Measurements from ENCODE around the gene KCTD21. TPM values are rescaled to one million over a fixed set of nuclear protein-coding genes. Genes with fewer than 3 reads are reported as not detected.

Gene KCTD21
- total and polyA plus RNA-seq, 2 donors (not counting 1 experiment from before 2014, with no cell fraction given), result 4.3 to 8.0 TPM

DNA sequence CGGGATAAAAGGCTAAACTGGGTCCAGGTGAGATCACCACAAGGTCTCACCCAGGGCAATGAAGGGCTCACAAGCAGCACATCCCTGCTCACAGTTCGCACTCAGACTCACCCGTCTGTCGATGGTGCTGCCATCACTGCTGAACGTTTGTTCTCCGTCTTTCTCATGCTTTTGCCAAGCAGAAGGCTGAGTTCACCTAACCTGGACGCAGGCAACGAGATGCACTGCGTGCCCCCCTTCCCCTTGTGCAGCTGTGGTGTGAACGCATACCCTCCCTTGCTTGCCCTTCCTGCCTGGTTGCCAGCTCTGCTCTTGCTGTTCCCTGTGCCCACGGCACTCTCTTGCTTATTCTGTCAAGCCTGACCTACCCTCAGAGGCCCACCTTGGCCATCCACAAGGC, 18.0 kb downstream of the KCTD21 start:
- H4K20me1 ChIP-seq (ENCODE audit: control insufficient read depth, insufficient read depth, low read length, poor library complexity, severe bottlenecking), result no peaks in the 10 kb centered on the region
- Mint-ChIP-seq H3K27me3 (no peaks in the 10 kb centered on the region), H3K9me3 (ENCODE audit: insufficient read depth) (no peaks in the 10 kb centered on the region), H3K4me1 (no peaks in the 10 kb centered on the region), H3K27ac (no peak overlapping the region), H3K4me3 (no peak overlapping the region)
- H3K4me3 ChIP-seq (ENCODE audit: control extremely low read depth in 1 of 5, extremely low read depth in 1 of 5, insufficient read depth in 1 of 5, low read depth in 2 of 5, low read length in 4 of 5), result no peak overlapping the region
- TF ChIP-seq EZH2 (IDR thresholded peaks at IDR 0.05; ENCODE audit: borderline replicate concordance, insufficient read depth, low read depth, low read length, poor library complexity, severe bottlenecking), result no peak
- TF ChIP-seq, protein P1, sequence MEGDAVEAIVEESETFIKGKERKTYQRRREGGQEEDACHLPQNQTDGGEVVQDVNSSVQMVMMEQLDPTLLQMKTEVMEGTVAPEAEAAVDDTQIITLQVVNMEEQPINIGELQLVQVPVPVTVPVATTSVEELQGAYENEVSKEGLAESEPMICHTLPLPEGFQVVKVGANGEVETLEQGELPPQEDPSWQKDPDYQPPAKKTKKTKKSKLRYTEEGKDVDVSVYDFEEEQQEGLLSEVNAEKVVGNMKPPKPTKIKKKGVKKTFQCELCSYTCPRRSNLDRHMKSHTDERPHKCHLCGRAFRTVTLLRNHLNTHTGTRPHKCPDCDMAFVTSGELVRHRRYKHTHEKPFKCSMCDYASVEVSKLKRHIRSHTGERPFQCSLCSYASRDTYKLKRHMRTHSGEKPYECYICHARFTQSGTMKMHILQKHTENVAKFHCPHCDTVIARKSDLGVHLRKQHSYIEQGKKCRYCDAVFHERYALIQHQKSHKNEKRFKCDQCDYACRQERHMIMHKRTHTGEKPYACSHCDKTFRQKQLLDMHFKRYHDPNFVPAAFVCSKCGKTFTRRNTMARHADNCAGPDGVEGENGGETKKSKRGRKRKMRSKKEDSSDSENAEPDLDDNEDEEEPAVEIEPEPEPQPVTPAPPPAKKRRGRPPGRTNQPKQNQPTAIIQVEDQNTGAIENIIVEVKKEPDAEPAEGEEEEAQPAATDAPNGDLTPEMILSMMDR (IDR thresholded peaks at IDR 0.05), result no peak
- ChIA-PET POLR2A (no interaction called here), CTCF (no interaction called here)
- H3K27me3 ChIP-seq (replicated peaks in 1 of 4; ENCODE audit: control extremely low read depth in 1 of 4, control insufficient read depth in 3 of 4, insufficient read depth in 4 of 4, low read length in 3 of 4), result no peaks in the 10 kb centered on the region
- peaks cover 0 to 3% of the 10 kb centered on the region in 2 experiments for H3K36me3 ChIP-seq (replicated peaks in 1 of 2; ENCODE audit: control extremely low read depth in 1 of 2, control insufficient read depth in 1 of 2, extremely low read depth in 1 of 2, insufficient read depth in 2 of 2, low read length in 1 of 2)
- H3K9me3 ChIP-seq (ENCODE audit: control extremely low read depth in 1 of 3, control insufficient read depth in 2 of 3, insufficient read depth in 1 of 3, low read length in 2 of 3), result no peaks in the 10 kb centered on the region
- no peak overlapping the region for H3K9ac ChIP-seq (ENCODE audit: low read length)
- H3K79me2 ChIP-seq (ENCODE audit: control insufficient read depth, insufficient read depth, low read length), result no peaks in the 10 kb centered on the region
- DNase-seq (no peak), ATAC-seq (ENCODE audit: low read depth) (no peak)
- no peak overlapping the region for H3K27ac ChIP-seq (ENCODE audit: low read length in 2 of 2)
- no peak overlapping the region for H3K4me2 ChIP-seq (replicated peaks; ENCODE audit: low read depth, low read length, poor library complexity, severe bottlenecking)
- H2AFZ ChIP-seq (ENCODE audit: insufficient read depth, low read depth, low read length, poor library complexity, severe bottlenecking), result no peak overlapping the region
- intact Hi-C loops (cut with micrococcal nuclease), result no loop called here
- WGBS (ENCODE audit: insufficient coverage), result 94% methylated on average over 11 of the region's 11 CpGs
- no peaks in the 10 kb centered on the region for H3K4me1 ChIP-seq (ENCODE audit: control insufficient read depth in 2 of 2, insufficient read depth in 2 of 2, low read length in 2 of 2)

DNA sequence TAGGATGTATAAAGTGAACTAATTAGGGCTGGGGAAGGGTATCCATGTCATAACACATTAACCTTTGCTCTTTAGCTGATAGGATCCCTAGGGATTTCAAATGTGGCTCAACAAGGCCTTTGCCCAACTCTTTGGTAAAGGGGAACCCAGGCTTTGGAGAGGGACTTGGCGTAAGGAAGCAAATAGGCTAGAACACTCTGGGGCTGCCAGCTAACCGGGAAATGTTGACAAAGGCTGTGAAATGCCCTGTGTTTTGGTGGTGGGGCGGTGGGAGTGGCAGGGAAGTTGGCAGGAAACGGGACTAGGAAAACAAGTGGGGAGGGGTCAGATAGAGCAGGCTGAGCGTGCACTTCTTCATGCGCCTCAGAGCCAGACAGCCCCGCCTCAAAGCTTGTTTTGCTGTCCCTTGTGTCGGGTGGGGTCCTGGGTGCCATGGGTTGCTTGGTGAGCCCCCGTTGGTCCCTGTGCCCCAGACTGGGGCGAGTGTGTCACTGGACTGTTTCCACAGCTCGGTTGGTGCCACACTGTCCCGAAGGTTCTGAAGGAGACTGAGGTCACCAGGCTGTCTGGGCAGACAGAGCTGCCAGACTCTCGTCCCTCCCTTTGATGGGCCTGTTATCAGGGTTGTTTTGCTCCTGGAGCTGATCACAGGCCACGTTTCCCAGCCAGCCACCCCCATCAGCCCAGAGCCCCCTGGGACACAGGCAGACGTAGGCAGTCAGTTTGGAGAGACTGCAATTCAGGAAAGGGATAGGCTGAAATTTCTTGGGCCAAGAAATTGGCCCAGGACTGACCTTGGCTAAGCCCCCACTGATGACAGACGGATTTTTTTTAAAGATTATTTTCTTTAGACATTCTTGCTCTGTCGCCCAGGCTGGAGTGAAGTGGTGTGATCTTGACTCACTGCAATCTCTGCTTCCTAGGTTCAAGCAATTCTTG, 19.6 kb downstream of the KCTD21 start:
- Histone ChIP-seq H2AFZ (ENCODE audit: insufficient read depth, low read depth, low read length, poor library complexity, severe bottlenecking) (no peak overlapping the region), H3K4me3 (ENCODE audit: control extremely low read depth in 1 of 5, extremely low read depth in 1 of 5, insufficient read depth in 1 of 5, low read depth in 2 of 5, low read length in 4 of 5) (no peak overlapping the region), H3K9ac (ENCODE audit: low read length) (no peak overlapping the region), H3K27ac (ENCODE audit: low read length in 2 of 2) (no peak overlapping the region), H4K20me1 (ENCODE audit: control insufficient read depth, insufficient read depth, low read length, poor library complexity, severe bottlenecking) (no peaks in the 10 kb centered on the region), H3K27me3 (replicated peaks in 1 of 4; ENCODE audit: control extremely low read depth in 1 of 4, control insufficient read depth in 3 of 4, insufficient read depth in 4 of 4, low read length in 3 of 4) (no peaks in the 10 kb centered on the region), H3K4me2 (replicated peaks; ENCODE audit: low read depth, low read length, poor library complexity, severe bottlenecking) (no peak overlapping the region), H3K9me3 (ENCODE audit: control extremely low read depth in 1 of 3, control insufficient read depth in 2 of 3, insufficient read depth in 1 of 3, low read length in 2 of 3) (no peaks in the 10 kb centered on the region), H3K36me3 (replicated peaks in 1 of 2; ENCODE audit: control extremely low read depth in 1 of 2, control insufficient read depth in 1 of 2, extremely low read depth in 1 of 2, insufficient read depth in 2 of 2, low read length in 1 of 2) (peaks cover 0 to 3% of the 10 kb centered on the region in 2 experiments), H3K79me2 (ENCODE audit: control insufficient read depth, insufficient read depth, low read length) (no peaks in the 10 kb centered on the region), H3K4me1 (ENCODE audit: control insufficient read depth in 2 of 2, insufficient read depth in 2 of 2, low read length in 2 of 2) (no peaks in the 10 kb centered on the region)
- ATAC-seq (ENCODE audit: low read depth) (no peak), DNase-seq (no peak)
- Mint-ChIP-seq H3K9me3 (ENCODE audit: insufficient read depth) (no peaks in the 10 kb centered on the region), H3K4me1 (no peaks in the 10 kb centered on the region), H3K27me3 (no peaks in the 10 kb centered on the region), H3K27ac (no peak overlapping the region), H3K4me3 (no peak overlapping the region)
- ChIA-PET POLR2A (no interaction called here), CTCF (no interaction called here)
- intact Hi-C loops (cut with micrococcal nuclease), result no loop called here
- TF ChIP-seq, protein P1 (IDR thresholded peaks at IDR 0.05), result no peak
- TF ChIP-seq EZH2 (IDR thresholded peaks at IDR 0.05; ENCODE audit: borderline replicate concordance, insufficient read depth, low read depth, low read length, poor library complexity, severe bottlenecking), result no peak
- WGBS (ENCODE audit: insufficient coverage), result 90% methylated on average over 15 of the region's 17 CpGs
